ENCODE results near the gene GPR35.

DNA sequence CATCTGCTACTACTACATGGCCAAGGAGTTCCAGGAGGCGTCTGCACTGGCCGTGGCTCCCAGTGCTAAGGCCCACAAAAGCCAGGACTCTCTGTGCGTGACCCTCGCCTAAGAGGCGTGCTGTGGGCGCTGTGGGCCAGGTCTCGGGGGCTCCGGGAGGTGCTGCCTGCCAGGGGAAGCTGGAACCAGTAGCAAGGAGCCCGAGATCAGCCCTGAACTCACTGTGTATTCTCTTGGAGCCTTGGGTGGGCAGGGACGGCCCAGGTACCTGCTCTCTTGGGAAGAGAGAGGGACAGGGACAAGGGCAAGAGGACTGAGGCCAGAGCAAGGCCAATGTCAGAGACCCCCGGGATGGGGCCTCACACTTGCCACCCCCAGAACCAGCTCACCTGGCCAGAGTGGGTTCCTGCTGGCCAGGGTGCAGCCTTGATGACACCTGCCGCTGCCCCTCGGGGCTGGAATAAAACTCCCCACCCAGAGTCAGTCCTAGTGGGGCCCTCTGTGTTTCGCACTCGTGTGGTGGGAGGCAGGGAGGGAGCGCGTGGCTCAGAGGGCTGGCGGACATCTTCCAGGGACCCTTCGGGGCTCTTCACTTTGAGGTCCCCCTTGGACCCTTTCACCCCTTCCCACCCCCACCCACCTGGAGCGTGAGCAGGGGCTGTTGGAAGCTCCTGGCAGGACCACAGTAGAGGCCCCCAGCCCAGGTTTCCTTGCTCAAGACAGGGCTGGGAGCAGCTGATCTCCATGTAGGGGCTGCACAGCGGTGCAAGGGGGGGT is 5.7 kb downstream of the GPR35 start:
- TF ChIP-seq, protein P1, sequence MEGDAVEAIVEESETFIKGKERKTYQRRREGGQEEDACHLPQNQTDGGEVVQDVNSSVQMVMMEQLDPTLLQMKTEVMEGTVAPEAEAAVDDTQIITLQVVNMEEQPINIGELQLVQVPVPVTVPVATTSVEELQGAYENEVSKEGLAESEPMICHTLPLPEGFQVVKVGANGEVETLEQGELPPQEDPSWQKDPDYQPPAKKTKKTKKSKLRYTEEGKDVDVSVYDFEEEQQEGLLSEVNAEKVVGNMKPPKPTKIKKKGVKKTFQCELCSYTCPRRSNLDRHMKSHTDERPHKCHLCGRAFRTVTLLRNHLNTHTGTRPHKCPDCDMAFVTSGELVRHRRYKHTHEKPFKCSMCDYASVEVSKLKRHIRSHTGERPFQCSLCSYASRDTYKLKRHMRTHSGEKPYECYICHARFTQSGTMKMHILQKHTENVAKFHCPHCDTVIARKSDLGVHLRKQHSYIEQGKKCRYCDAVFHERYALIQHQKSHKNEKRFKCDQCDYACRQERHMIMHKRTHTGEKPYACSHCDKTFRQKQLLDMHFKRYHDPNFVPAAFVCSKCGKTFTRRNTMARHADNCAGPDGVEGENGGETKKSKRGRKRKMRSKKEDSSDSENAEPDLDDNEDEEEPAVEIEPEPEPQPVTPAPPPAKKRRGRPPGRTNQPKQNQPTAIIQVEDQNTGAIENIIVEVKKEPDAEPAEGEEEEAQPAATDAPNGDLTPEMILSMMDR (IDR thresholded peaks at IDR 0.05) = no peak
- no peak for TF ChIP-seq POLR2A (IDR thresholded peaks at IDR 0.05)
